HEK293 (cell line): Measurements from ENCODE around the gene APOB.

Source experiments
- CTCF ChIA-PET: fragments of 350-600 bp; formaldehyde crosslinking; extraction: SDS; loops from one replicate; lab custom pipeline; 2021; ENCODE audit warnings: antibody characterized with exemption; lab: Yijun Ruan, JAX
- POLR2A ChIA-PET: fragments of 300-600 bp; formaldehyde crosslinking; extraction: SDS; loops from one replicate; lab custom pipeline; 2020; ENCODE audit warnings: antibody characterized with exemption, inconsistent platforms; lab: Yijun Ruan, JAX
- H3K27ac ChIP-seq: fragments of 200-500 bp; sonication (Bioruptor generic); 2 replicates; pipeline ENCODE4 v1.5.1; 2014; ENCODE audit warnings: low read depth, low read length, control low read depth, inconsistent platforms; ENCODE audit errors: extremely low read depth
- H3K36me3 ChIP-seq, 2 experiments: fragments of 200-500 bp in 1 of 2; sonication (Bioruptor generic) in 1 of 2; 1 replicate in 1 of 2; 2 replicates in 1 of 2; pipeline ENCODE4 v1.5.1; 2014 to 2017; ENCODE audit warnings: inconsistent platforms in 2 of 2, low read length in 2 of 2; ENCODE audit not compliant: control insufficient read depth in 2 of 2, insufficient read depth in 1 of 2
- H3K4me1 ChIP-seq: fragments of 200-500 bp; sonication (Bioruptor generic); 2 replicates; pipeline ENCODE4 v1.5.1; 2014; ENCODE audit warnings: mild to moderate bottlenecking, low read length, inconsistent platforms; ENCODE audit not compliant: control insufficient read depth, insufficient read depth
- H3K4me3 ChIP-seq: 2 replicates; pipeline ENCODE4 v1.5.1; 2011; ENCODE audit warnings: low read depth, mild to moderate bottlenecking, control low read depth, low read length, moderate library complexity
- H3K9me3 ChIP-seq: fragments of 200-500 bp; sonication (Bioruptor generic); 2 replicates; pipeline ENCODE4 v1.5.1; 2014; ENCODE audit warnings: low read depth, low read length, inconsistent platforms; ENCODE audit not compliant: control insufficient read depth, insufficient read depth
- AEBP2 ChIP-seq: fragments of 450-650 bp; formaldehyde crosslinking; IDR thresholded peaks from 2 replicates; pipeline ENCODE4 v1.5.1; 2016; ENCODE audit warnings: missing biosample characterization, missing genetic modification characterization, borderline replicate concordance
- CTCF ChIP-seq: fragments of 450-650 bp; formaldehyde crosslinking; IDR thresholded peaks from 2 replicates; pipeline ENCODE4 v1.5.1; 2016; ENCODE audit warnings: missing biosample characterization, missing genetic modification characterization
- TSHZ1 ChIP-seq: fragments of 450-650 bp; formaldehyde crosslinking; IDR thresholded peaks from 2 replicates; pipeline ENCODE4 v1.5.1; 2016; ENCODE audit warnings: missing biosample characterization, missing genetic modification characterization, borderline replicate concordance
- ZBTB11 ChIP-seq: fragments of 450-650 bp; formaldehyde crosslinking; conservative IDR thresholded peaks from 2 replicates; pipeline ENCODE4 v1.5.1; 2016; ENCODE audit warnings: low read depth, missing biosample characterization, missing genetic modification characterization
- ZNF394 ChIP-seq: fragments of 450-650 bp; formaldehyde crosslinking; IDR thresholded peaks from 2 replicates; pipeline ENCODE4 v1.5.1; 2016; ENCODE audit warnings: missing biosample characterization, missing genetic modification characterization, mild to moderate bottlenecking, moderate library complexity, borderline replicate concordance
- ZNF433 ChIP-seq: fragments of 450-650 bp; formaldehyde crosslinking; IDR thresholded peaks from 2 replicates; pipeline ENCODE4 v1.5.1; 2016; ENCODE audit warnings: missing biosample characterization, missing genetic modification characterization, low read depth
- ZNF626 ChIP-seq: fragments of 450-650 bp; sonication (Bioruptor Pico); formaldehyde crosslinking; IDR thresholded peaks from 2 replicates; pipeline ENCODE4 v1.5.1; 2018; ENCODE audit warnings: missing biosample characterization, missing genetic modification characterization, inconsistent platforms
- ZNF654 ChIP-seq: fragments of 450-650 bp; formaldehyde crosslinking; IDR thresholded peaks from 2 replicates; pipeline ENCODE4 v1.5.1; 2016; ENCODE audit warnings: low read depth, missing biosample characterization, missing genetic modification characterization
- ZNF776 ChIP-seq: fragments of 450-650 bp; formaldehyde crosslinking; IDR thresholded peaks from 2 replicates; pipeline ENCODE4 v1.5.0; 2017; ENCODE audit warnings: missing biosample characterization, missing genetic modification characterization, borderline replicate concordance

The APOB gene

GRCh38 chr2:21042958-21043743 is 722 bp downstream of the APOB start:
- TF ChIP-seq AEBP2 (no peak), ZNF626 (tag by site-specific recombination) (no peak), TSHZ1 (no peak), CTCF (tag by site-specific recombination) (peak; percentile 74), ZBTB11 (tag by site-specific recombination) (no peak), ZNF654 (peak; percentile 78), ZNF433 (tag by site-specific recombination) (no peak), ZNF394 (tag by site-specific recombination) (no peak)
- Histone ChIP-seq H3K9me3 (no peaks in the 10 kb centered on the region), H3K27ac (no peak overlapping the region), H3K4me3 (no peak overlapping the region), H3K36me3 (no peaks in the 10 kb centered on the region), H3K4me1 (no peaks in the 10 kb centered on the region)
- ChIA-PET CTCF (interaction anchor here (0.5 to 3.8 kb wide), 17 partner anchors 10 to 546 kb away, joined by 3 to 19 read pairs (median 5); no protein-coding TSS in a partner anchor), POLR2A (no interaction called here)

- CTCF ChIA-PET, result interaction anchor here (0.5 to 3.8 kb wide), 17 partner anchors 10 to 546 kb away, joined by 3 to 19 read pairs (median 5); no protein-coding TSS in a partner anchor
- Histone ChIP-seq H3K4me3 (no peak overlapping the region), H3K9me3 (no peaks in the 10 kb centered on the region), H3K36me3 (no peaks in the 10 kb centered on the region), H3K4me1 (no peaks in the 10 kb centered on the region), H3K27ac (no peak overlapping the region)
- POLR2A ChIA-PET, result no interaction called here
- TF ChIP-seq ZNF776 (tag by site-specific recombination), result no peak
These were observed 1.2 kb downstream of the APOB start for GRCh38 chr2:21042708-21042957.
